ENCODE data around the gene MALT1.
A peak's percentile ranks its signal among the peaks of the same experiment; 100 is the strongest.

The MALT1 gene

DNA sequence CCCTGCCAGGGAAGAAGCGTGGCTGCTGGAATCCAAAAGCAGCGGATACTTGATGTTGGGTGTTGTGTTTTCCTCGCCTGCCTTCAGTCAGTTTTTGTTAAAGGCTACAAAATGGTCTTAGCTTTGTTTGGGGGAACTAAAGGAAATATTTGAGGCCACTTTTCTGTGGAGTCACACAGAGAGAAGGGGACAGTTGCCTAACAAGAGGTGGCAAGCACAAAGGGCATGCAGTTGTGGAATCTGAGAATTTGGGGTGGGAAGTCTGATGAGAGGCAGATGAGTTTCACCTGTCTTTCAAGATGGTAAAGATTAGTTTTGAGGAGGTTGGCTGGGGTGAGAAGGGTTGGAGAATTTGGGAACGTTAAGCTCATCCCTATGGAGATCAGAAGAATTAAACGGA lies 2.9 kb downstream of the MALT1 start:
- H3K4me3 ChIP-seq (replicated peaks in 1 of 2; ENCODE audit: low read depth in 2 of 2, low read length in 2 of 2) = no peak overlapping the region
- TF ChIP-seq, protein P1, sequence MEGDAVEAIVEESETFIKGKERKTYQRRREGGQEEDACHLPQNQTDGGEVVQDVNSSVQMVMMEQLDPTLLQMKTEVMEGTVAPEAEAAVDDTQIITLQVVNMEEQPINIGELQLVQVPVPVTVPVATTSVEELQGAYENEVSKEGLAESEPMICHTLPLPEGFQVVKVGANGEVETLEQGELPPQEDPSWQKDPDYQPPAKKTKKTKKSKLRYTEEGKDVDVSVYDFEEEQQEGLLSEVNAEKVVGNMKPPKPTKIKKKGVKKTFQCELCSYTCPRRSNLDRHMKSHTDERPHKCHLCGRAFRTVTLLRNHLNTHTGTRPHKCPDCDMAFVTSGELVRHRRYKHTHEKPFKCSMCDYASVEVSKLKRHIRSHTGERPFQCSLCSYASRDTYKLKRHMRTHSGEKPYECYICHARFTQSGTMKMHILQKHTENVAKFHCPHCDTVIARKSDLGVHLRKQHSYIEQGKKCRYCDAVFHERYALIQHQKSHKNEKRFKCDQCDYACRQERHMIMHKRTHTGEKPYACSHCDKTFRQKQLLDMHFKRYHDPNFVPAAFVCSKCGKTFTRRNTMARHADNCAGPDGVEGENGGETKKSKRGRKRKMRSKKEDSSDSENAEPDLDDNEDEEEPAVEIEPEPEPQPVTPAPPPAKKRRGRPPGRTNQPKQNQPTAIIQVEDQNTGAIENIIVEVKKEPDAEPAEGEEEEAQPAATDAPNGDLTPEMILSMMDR (IDR thresholded peaks at IDR 0.05; ENCODE audit: low read depth, low read length) = no peak
- no peak for DNase-seq (ENCODE audit: low read depth in 2 of 2)

GRCh38 chr18:58674863-58675472 lies 3.7 kb downstream of the MALT1 start:
- peak in 1 of 2 donors; percentile 22 for DNase-seq (ENCODE audit: low read depth in 2 of 2)
- H3K4me3 ChIP-seq (replicated peaks in 1 of 2; ENCODE audit: low read depth in 2 of 2, low read length in 2 of 2) = no peak overlapping the region
- TF ChIP-seq, protein P1 (IDR thresholded peaks at IDR 0.05; ENCODE audit: low read depth, low read length) = no peak

- TF ChIP-seq, protein P1 (IDR thresholded peaks at IDR 0.05; ENCODE audit: low read depth, low read length) = no peak
- DNase-seq (ENCODE audit: low read depth in 2 of 2) = no peak
- H3K4me3 ChIP-seq (replicated peaks in 1 of 2; ENCODE audit: low read depth in 2 of 2, low read length in 2 of 2) = no peak overlapping the region
These were observed 5.0 kb downstream of the MALT1 start for GRCh38 chr18:58676270-58676669.

- no peak overlapping the region for H3K4me3 ChIP-seq (replicated peaks in 1 of 2; ENCODE audit: low read depth in 2 of 2, low read length in 2 of 2)
- TF ChIP-seq, protein P1 (IDR thresholded peaks at IDR 0.05; ENCODE audit: low read depth, low read length) = no peak
- peak; percentile 84 to 95 for DNase-seq (ENCODE audit: low read depth in 2 of 2)
These were observed 11.3 kb downstream of the MALT1 start for GRCh38 chr18:58682429-58683069.

DNA sequence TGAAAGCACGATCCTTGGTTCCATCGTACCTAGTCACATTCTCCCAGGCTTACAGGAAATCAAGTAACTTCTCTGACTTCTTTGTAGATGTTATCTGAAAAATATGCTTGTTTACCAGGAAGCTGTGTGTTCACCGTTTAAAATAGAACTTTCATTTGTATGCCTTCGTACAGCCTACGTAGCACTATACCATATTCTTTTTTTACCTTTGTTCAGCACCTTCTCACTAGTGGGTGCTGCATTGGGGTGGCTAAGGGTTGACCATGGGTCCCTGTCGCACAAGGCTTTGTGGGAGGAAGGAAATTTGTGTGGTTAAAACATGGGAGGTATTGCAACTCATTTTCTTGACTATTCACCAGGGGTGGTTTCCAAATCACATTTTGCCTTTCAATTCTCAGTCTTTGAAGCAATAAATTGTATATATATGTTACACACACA lies 16.6 kb downstream of the MALT1 start:
- TF ChIP-seq, protein P1 (IDR thresholded peaks at IDR 0.05; ENCODE audit: low read depth, low read length) = no peak
- no peak for DNase-seq (ENCODE audit: low read depth in 2 of 2)
- no peak overlapping the region for H3K4me3 ChIP-seq (replicated peaks in 1 of 2; ENCODE audit: low read depth in 2 of 2, low read length in 2 of 2)

DNA sequence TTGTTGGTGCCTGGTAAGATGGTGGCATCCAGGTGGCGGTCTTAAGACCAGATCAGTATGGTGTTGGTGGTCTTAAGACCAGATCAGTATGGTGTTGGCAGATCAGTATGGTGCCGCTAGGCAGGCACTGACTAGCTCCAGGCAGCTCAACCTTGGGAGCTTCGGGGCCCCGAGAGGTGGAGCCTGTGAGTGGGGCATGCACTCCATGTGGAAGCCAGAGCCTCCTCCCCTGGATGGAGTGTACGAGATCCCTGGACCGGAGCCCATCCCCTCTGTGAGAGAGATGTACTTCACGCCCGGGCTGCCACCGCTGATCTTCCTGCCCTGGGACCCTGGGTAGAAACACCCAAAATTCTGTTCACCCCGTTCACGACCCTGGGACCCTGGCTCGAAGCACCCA lies 19.0 kb downstream of the MALT1 start:
- DNase-seq (ENCODE audit: low read depth in 2 of 2) = no peak
- TF ChIP-seq, protein P1 (IDR thresholded peaks at IDR 0.05; ENCODE audit: low read depth, low read length) = no peak
- H3K4me3 ChIP-seq (replicated peaks in 1 of 2; ENCODE audit: low read depth in 2 of 2, low read length in 2 of 2) = no peak overlapping the region

Measured in cardiac fibroblast (primary cell).